GM12878 (cell line): ENCODE data around the gene OR2T35. TPM values are rescaled to one million over a fixed set of nuclear protein-coding genes. Genes with fewer than 3 reads are reported as not detected.

Experiments
- ASH2L ChIP-seq: fragments of 300-600, 200-600 bp; sonication (generic); IDR thresholded peaks from 2 replicates; pipeline ENCODE4 v1.6.1; 2017; ENCODE audit warnings: low read depth, mild to moderate bottlenecking, borderline replicate concordance
- BHLHE40 ChIP-seq, 2 experiments: fragments of 450-650 bp in 1 of 2; IDR thresholded peaks; 2 replicates each; pipeline ENCODE4 v1.6.1; 2011 to 2017; ENCODE audit warnings: low read depth in 2 of 2, borderline replicate concordance in 1 of 2, improper control_type of control experiment in 1 of 2, low read length in 1 of 2, mild to moderate bottlenecking in 1 of 2
- EGR1 ChIP-seq, 2 experiments: IDR thresholded peaks; 1 replicate in 1 of 2; 2 replicates in 1 of 2; pipeline ENCODE4 v1.6.1; 2011 to 2012; ENCODE audit warnings: low read depth in 2 of 2, low read length in 2 of 2, borderline replicate concordance in 1 of 2, mild to moderate bottlenecking in 1 of 2, moderate library complexity in 1 of 2
- ETV6 ChIP-seq, 2 experiments: fragments of 450-650 bp in 1 of 2; IDR thresholded peaks in 1 of 2; conservative IDR thresholded peaks in 1 of 2; 2 replicates each; pipeline ENCODE4 v1.6.1; 2014; ENCODE audit warnings: antibody characterized with exemption in 1 of 2, borderline replicate concordance in 1 of 2, low read depth in 1 of 2, mild to moderate bottlenecking in 1 of 2, moderate library complexity in 1 of 2
- FOS ChIP-seq: IDR thresholded peaks from 3 replicates; pipeline ENCODE4 v1.6.1; 2011; ENCODE audit warnings: borderline replicate concordance; ENCODE audit not compliant: insufficient read length; ENCODE audit errors: extremely low read depth
- GATAD2B ChIP-seq: fragments of 450-650 bp; conservative IDR thresholded peaks from 2 replicates; pipeline ENCODE4 v1.6.1; 2017; ENCODE audit warnings: low read depth, mild to moderate bottlenecking, moderate library complexity
- KAT2A ChIP-seq: conservative IDR thresholded peaks from 2 replicates; pipeline ENCODE4 v1.6.1; 2011; ENCODE audit warnings: low read depth, low read length; ENCODE audit not compliant: control insufficient read depth
- MXI1 ChIP-seq: fragments of 150-350 bp; IDR thresholded peaks from 2 replicates; pipeline ENCODE4 v1.6.1; 2011; ENCODE audit warnings: low read depth, mild to moderate bottlenecking, inconsistent platforms, low read length, improper control_type of control experiment
- NFXL1 ChIP-seq: fragments of 450-650 bp; IDR thresholded peaks from 2 replicates; pipeline ENCODE4 v1.6.1; 2017; ENCODE audit warnings: antibody characterized with exemption, mild to moderate bottlenecking, borderline replicate concordance
- NFYA ChIP-seq: IDR thresholded peaks from 2 replicates; pipeline ENCODE4 v1.6.1; 2011; ENCODE audit warnings: low read depth, mild to moderate bottlenecking, low read length, improper control_type of control experiment, borderline replicate concordance
- NR2C1 ChIP-seq: fragments of 450-650 bp; IDR thresholded peaks from 2 replicates; pipeline ENCODE4 v1.6.1; 2017; ENCODE audit warnings: antibody characterized with exemption, mild to moderate bottlenecking, moderate library complexity
- RCOR1 ChIP-seq: conservative IDR thresholded peaks from 2 replicates; pipeline ENCODE4 v1.6.1; 2012; ENCODE audit warnings: low read depth, low read length, improper control_type of control experiment
- RELA ChIP-seq: fragments of 450-650 bp; IDR thresholded peaks from 2 replicates; pipeline ENCODE4 v1.8.0; 2014; ENCODE audit warnings: borderline replicate concordance; ENCODE audit not compliant: partially characterized antibody
- SIN3A ChIP-seq: IDR thresholded peaks from 2 replicates; pipeline ENCODE4 v1.6.1; 2012; ENCODE audit warnings: low read depth, low read length, improper control_type of control experiment
- SIX5 ChIP-seq: IDR thresholded peaks from 2 replicates; pipeline ENCODE4 v1.6.1; 2011; ENCODE audit warnings: mild to moderate bottlenecking, low read depth, low read length, moderate library complexity; ENCODE audit not compliant: severe bottlenecking
- SMAD1 ChIP-seq: fragments of 450-650 bp; IDR thresholded peaks from 2 replicates; pipeline ENCODE4 v1.6.1; 2018; ENCODE audit warnings: mild to moderate bottlenecking, low read depth; ENCODE audit not compliant: partially characterized antibody
- SP1 ChIP-seq: IDR thresholded peaks from one replicate; pipeline ENCODE4 v1.6.1; 2011; ENCODE audit warnings: low read depth, low read length
- WRNIP1 ChIP-seq: IDR thresholded peaks from 2 replicates; pipeline ENCODE4 v1.6.1; 2011; ENCODE audit warnings: low read depth, low read length, improper control_type of control experiment, borderline replicate concordance
- ZBED1 ChIP-seq: IDR thresholded peaks from 2 replicates; pipeline ENCODE4 v1.6.1; 2016; ENCODE audit warnings: borderline replicate concordance
- ZNF207 ChIP-seq: fragments of 450-650 bp; IDR thresholded peaks from 2 replicates; pipeline ENCODE4 v1.6.1; 2014; ENCODE audit warnings: antibody characterized with exemption, mild to moderate bottlenecking, borderline replicate concordance
- ZZZ3 ChIP-seq: IDR thresholded peaks from 2 replicates; pipeline ENCODE4 v1.6.1; 2011; ENCODE audit warnings: low read depth; ENCODE audit not compliant: control insufficient read depth, insufficient read length
- polyA plus RNA-seq, 11 experiments: library from polyadenylated mRNA; depleted of rRNA in 4 of 11; unstranded in 6 of 11; stranded (reverse) in 5 of 11; fragments of >200 nt; fragmentation: Nextera tagmentation in 4 of 11; fragmentation: Illumina TruSeq in 1 of 11; extraction: Ambion mirVana in 4 of 11; extraction: Trizol in 1 of 11; gene quantifications; 1 replicate in 1 of 11; 2 replicates in 10 of 11; pipeline versions ENCODE4 v1.2.1 to v1.2.3, GENCODE V29; 2011 to 2016; ENCODE audit warnings: inconsistent platforms in 2 of 11, missing spikeins in 2 of 11, low read depth in 1 of 11
- total RNA-seq, 4 experiments: library from RNA; depleted of rRNA in 3 of 4; stranded (reverse); fragments of >200 nt in 3 of 4; fragmentation: Illumina TruSeq in 1 of 4; extraction: Trizol in 1 of 4; gene quantifications; 2 replicates each; pipeline versions ENCODE4 v1.2.1 to v1.2.3, GENCODE V29; 2013 to 2021
- TF ChIP-seq, protein P1 (sequence below): IDR thresholded peaks from 2 replicates; pipeline ENCODE4 v1.6.1; 2011; ENCODE audit warnings: borderline replicate concordance, low read depth, mild to moderate bottlenecking, moderate library complexity, low read length; ENCODE audit not compliant: insufficient read depth, poor library complexity, severe bottlenecking
- TF ChIP-seq, protein P2 (sequence below): fragments of 450-650 bp; IDR thresholded peaks from 2 replicates; pipeline ENCODE4 v1.6.1; 2017; ENCODE audit warnings: low read depth, mild to moderate bottlenecking, moderate library complexity
- TF ChIP-seq, protein P3 (sequence below): fragments of 450-650 bp; conservative IDR thresholded peaks from 2 replicates; pipeline ENCODE4 v1.6.1; 2017; ENCODE audit warnings: mild to moderate bottlenecking, moderate library complexity

OR2T35 gene
- total and polyA plus RNA-seq, 10 of the 15 experiments (the other 5 are each of a cell fraction or from before 2014, with no cell fraction given) = 0.03 to 0.89 (median 0.38) TPM; not detected in 2

DNA sequence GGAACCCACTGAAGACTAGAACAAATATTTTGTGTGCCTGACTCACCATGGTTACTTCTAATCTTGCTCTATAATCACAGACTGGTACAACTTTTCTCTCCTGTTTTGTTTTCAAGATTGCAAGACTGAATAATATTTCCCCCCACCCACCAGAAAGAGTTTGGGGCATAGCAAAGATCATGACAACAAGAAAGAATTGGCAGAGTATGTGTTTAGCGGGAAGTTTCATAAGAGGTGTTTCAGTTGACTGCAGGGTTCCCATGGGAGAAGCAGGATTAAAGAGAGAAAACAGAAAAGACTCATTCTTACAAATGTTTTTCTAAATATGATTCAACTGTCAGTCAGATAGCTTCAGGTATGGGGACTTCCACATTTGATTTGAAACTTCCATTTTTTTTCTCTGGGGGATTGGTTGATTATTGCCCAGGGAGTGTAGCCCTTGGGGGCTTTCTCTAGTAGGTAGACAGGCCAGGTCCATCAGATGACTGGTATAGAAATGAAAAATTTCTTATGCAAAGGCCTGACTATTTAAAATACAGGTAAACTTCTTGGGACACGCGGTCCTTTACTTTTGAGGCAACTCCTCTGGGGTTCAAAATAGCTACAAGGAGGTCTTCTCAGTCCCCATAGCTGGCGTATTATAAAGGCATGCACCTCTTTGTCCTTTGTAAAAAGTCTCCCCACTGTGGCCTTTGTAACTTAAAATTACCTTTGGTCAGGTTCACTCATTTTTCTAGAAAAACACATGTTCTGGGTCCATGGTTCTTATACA is 43.6 kb upstream of the OR2T35 start (continued):
- TF ChIP-seq RELA (peak; percentile 75), ETV6 (conservative IDR thresholded peaks at IDR 0.05 in 1 of 2, IDR thresholded peaks at IDR 0.05 in 1 of 2; ENCODE audit: borderline replicate concordance in 1 of 2, low read depth in 1 of 2) (no peak), NR2C1 (no peak), SP1 (no peak), BHLHE40 (IDR thresholded peaks at IDR 0.05; ENCODE audit: borderline replicate concordance in 1 of 2, low read depth in 2 of 2, low read length in 1 of 2) (0 out of 4 replicates have a peak, but pooled peaks of 1 of the 2 experiments have one; percentile 19), EGR1 (IDR thresholded peaks at IDR 0.05; ENCODE audit: borderline replicate concordance in 1 of 2, low read depth in 2 of 2, low read length in 2 of 2) (peak in 1 of 2 experiments; percentile 35; a peak in 1 of 3 replicates), WRNIP1 (no peak), GATAD2B (peak; percentile 78; the same call in 1 of the 2 replicates), FOS (no peak), ZBED1 (peak; percentile 48; the same call in 1 of the 2 replicates), MXI1 (0 out of 2 replicates have a peak, but pooled peaks have one; percentile 16), ZZZ3 (no peak), SIN3A (no peak), SIX5 (no peak), SMAD1 (no peak), ZNF207 (no peak), KAT2A (no peak), NFXL1 (no peak), NFYA (no peak), ASH2L (no peak), RCOR1 (no peak)
- TF ChIP-seq, protein P1, sequence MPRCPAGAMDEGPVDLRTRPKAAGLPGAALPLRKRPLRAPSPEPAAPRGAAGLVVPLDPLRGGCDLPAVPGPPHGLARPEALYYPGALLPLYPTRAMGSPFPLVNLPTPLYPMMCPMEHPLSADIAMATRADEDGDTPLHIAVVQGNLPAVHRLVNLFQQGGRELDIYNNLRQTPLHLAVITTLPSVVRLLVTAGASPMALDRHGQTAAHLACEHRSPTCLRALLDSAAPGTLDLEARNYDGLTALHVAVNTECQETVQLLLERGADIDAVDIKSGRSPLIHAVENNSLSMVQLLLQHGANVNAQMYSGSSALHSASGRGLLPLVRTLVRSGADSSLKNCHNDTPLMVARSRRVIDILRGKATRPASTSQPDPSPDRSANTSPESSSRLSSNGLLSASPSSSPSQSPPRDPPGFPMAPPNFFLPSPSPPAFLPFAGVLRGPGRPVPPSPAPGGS = peak; percentile 84
- TF ChIP-seq, protein P2, sequence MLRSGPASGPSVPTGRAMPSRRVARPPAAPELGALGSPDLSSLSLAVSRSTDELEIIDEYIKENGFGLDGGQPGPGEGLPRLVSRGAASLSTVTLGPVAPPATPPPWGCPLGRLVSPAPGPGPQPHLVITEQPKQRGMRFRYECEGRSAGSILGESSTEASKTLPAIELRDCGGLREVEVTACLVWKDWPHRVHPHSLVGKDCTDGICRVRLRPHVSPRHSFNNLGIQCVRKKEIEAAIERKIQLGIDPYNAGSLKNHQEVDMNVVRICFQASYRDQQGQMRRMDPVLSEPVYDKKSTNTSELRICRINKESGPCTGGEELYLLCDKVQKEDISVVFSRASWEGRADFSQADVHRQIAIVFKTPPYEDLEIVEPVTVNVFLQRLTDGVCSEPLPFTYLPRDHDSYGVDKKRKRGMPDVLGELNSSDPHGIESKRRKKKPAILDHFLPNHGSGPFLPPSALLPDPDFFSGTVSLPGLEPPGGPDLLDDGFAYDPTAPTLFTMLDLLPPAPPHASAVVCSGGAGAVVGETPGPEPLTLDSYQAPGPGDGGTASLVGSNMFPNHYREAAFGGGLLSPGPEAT = peak; percentile 91
- TF ChIP-seq, protein P3, sequence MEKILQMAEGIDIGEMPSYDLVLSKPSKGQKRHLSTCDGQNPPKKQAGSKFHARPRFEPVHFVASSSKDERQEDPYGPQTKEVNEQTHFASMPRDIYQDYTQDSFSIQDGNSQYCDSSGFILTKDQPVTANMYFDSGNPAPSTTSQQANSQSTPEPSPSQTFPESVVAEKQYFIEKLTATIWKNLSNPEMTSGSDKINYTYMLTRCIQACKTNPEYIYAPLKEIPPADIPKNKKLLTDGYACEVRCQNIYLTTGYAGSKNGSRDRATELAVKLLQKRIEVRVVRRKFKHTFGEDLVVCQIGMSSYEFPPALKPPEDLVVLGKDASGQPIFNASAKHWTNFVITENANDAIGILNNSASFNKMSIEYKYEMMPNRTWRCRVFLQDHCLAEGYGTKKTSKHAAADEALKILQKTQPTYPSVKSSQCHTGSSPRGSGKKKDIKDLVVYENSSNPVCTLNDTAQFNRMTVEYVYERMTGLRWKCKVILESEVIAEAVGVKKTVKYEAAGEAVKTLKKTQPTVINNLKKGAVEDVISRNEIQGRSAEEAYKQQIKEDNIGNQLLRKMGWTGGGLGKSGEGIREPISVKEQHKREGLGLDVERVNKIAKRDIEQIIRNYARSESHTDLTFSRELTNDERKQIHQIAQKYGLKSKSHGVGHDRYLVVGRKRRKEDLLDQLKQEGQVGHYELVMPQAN = no peak
